GM18519 (cell line): ENCODE measurements around the gene SLC25A52.
"Not testable (repeated sequence)": the region's sequence is repeated elsewhere in the genome, so short reads cannot be mapped to it uniquely, and the experiment has no call there.

ENCODE experiments used
- ATAC-seq: cut with Tn5 transposase; IDR thresholded peaks from one replicate; pipeline ENCODE4 v1.9.1; 2021; ENCODE audit warnings: mild to moderate bottlenecking, moderate library complexity; ENCODE audit not compliant: unreplicated experiment, low FRiP score

Gene SLC25A52

DNA sequence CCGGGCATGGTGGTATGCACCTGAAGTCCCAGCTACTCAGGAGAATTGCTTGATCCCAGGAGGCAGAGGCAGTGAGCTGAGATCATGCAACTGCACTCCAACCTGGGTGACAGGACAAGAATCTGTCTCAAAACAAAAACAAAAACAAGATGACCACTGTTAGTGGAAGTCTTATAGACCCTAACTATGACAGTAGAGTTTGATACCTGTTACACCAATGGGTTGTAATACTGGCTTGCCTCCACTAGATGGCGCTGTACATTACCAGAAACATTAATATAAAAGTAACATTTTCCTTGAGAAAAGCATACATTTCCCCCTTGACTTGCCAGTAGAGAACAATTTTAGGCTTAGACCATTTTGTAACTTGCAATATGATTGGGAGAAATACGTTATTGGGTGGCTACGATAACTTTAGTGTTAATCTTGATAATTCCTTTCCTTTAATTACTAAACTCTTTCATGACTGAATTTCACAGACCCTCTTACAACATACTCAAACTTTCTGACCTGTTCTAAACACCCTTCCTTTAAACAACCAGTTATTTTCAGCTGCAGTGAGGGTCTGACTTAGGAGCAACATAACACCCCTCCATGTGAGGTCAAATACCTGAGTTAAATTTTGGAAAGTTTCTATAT lies 19.5 kb downstream of the SLC25A52 start:
- ATAC-seq = no peak

DNA sequence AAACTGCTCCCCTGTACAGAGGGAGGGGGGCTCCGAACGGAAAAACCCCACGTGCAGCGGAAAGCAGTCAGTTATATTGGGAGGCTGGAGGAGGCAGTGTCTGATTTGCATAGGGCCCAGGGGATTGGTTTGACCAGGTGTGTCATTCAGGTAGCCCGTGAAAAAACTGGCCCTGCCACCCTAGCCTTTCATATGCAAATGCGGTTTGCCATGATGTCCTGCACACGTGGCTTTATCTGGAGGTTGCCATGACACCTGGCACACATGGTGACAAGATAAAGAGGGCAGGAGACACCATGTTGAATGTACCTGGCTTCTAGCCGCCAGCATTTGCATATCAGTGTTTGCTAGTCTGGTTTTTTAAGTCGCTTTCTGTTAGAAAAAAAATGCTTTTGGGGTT lies 20.5 kb downstream of the SLC25A52 start:
- ATAC-seq = no peak

DNA sequence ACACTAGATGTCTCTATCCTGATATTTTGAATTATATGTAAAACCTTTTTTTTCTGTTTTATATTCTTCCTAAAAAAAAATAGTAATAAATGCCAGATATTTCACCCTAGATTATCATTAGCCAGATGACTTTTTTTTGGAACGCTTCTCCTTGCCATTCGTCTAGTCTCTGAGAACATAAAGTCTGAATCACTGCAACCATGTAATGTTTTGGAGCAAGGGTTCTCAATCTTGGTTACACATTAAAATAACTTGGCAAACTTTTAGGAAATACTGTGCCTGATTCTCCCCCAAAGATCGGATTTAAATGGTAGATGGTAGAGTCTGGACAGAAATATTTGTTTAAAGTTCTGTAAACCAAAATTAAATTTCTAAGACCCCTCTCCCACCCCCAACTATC lies 21.0 kb downstream of the SLC25A52 start:
- ATAC-seq = no peak

DNA sequence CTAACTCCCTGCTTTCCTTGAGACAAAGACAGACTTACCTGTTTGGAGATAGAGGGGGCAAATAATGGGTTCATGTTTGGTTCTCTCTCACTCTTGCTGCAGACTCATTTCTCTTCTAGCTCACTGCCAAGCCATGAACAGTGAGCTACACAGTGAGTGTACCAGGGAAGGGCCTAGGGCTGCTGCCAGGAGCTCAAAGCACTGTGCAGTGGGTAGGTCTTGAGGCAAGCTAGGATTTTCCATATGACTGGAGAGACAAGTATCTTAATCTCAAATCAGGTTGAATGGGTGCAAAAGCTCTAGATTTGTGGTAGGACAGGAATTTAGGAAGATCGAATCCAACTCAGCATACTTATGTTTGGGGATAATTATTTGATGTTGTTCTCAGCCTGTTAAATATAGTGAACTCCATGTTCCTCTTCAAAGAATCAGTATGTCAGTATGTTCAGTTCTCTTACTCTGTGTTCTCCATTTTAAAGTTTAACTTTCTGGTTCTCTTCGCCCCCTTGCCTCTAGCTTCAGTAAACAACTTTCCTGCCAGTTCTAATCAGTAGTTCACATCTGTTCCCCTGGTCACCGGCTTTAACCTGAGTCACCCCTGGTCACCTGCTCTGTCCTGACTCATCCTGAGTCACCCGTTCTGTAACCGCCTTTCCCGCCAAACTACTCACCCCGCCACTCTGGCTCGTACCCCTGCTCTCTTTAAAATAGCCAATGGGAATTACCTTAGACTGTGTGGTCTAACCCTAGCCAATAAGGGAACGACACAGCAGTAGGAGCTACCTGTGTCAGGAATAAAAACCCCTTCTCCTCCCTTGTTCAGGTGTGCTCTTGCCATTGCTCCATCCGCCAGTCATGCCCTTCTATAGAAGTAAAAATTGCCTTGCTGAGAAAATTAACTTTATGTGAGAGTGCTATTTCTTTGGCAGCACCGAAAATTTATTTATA lies 21.9 kb downstream of the SLC25A52 start:
- no peak for ATAC-seq

DNA sequence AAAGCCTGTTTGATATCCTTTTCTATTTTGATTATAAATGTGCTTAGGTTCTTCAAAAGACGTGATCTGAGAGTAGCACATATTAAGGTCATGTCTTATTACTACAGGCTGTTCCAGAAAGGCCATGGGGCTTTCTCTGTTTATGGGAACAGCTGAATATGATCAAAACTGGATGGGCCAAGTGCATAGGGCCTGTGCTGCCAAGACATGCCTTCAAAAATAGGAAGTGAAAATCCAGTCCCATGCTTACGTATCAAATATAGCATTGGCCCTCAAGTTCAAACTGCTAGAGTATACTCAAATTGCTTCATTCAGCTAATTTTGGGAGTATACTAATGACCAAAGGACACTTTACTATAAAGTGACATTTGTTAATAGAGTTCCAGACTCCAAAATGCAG lies 24.1 kb downstream of the SLC25A52 start:
- ATAC-seq = no peak

DNA sequence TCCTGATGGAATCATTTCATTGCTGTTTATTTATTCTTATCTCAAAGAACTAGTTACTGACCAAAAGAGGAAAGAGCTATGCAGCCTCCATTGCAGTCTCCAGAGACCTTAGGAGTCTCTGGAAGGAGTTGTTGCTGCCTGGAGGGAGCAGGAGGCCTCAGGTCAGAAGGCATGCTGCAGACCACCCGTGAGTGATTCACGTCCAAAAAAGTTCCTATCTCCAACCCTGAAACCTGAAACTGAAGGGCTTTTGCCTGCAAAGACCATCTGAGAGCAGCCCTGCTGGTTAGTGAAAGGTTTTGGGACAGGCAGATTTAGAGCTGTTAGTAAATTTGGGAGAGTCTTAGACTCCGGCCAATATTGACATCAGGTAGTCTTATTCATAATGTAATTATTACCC lies 29.1 kb downstream of the SLC25A52 start:
- no peak for ATAC-seq

DNA sequence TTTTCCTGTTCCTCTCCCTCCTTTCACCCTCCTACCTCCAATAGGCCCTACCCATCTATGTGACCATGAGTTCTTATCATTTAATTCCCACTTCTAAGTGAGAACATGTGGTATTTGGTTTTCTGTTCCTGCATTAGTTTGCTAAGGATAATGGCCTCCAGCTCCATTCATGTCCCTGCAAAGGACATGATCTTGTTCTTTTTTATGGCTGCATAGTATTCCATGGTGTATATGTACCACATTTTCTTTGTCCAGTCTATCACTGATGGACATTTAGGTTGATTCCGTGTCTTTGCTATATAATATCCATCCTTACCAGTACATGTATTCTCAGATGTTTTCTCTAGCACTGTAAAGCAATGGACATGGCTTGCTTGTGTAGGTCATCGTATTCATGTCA lies 31.5 kb downstream of the SLC25A52 start:
- not testable (repeated sequence) for ATAC-seq

DNA sequence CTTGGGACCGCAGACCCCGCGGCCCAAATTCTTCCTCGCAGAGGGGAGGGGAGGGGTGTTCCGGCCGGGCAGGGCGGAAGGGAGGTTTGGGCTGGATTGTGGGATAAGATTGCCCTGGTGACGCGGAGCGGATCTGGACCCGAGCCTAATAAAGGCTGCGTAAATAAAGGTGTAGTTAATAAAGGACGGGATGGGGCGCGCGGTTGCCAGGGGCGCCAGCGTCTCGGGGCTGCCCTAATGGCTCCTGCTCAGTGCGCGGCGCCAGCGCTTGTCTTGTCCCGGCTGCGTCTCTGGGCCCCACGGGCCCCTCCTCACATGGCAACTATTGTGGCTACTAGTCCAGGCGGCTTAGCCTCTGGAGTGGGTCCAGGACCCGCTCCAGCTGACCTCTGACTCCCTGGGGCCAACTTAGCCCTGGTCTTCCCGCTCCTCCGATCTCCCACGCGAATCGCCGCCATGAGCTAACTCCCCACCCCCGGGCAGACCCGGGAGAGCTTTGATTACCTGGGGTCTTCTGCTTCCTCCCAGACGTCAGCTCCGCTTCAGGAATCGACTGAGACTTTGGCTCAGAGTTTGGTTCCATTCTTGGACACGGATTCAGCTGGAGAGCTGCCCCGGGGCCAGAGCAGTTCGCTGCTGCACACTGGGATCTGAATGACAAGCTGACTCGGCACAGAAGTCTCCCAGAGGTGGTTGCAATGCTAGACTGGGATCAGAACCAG lies 36.5 kb downstream of the SLC25A52 start:
- ATAC-seq = no peak

DNA sequence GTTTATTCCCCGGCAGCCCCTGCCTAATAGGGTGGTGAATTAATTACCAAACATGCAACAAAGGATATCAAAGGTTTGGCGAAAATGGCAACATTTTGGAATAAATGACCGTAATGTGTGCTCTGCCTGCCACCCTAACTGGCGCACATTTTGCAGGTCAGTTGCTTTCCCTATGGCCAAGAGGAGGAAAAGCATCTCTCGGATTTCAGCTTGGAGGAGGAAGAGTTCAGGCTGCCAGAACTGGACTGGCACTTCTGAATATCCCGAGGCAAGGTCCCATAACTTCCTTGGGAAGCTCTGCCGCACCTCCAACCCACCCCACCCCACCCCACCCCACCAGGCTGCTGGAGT lies 37.1 kb downstream of the SLC25A52 start:
- ATAC-seq = no peak

DNA sequence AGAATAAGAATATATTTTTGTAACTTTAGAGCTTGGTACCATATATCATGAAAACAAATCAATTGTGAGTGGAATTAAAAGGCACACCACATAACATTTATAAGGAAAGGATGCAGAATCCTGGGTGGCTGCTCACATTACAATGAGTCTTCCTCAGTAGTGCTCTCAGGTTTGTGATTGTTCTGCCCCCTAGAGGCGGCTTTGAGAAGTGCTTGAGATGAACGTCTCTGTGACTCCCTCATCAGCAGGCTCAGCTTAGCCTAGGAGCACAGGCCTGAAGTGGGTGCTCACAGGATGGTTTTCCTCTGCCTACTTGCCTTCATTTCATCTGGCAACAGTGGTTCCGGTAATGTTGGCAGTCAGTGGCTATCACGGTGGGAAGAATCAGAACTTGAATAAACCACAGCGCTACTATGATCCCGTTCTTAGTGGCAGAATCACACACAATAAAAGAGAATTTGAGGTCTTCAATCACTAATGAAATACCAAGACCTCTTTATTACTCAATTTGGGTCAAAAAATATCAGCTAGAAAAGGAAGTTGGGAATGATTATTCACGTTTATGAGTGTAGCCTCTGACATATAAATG lies 38.2 kb downstream of the SLC25A52 start:
- ATAC-seq = peak; percentile 97

DNA sequence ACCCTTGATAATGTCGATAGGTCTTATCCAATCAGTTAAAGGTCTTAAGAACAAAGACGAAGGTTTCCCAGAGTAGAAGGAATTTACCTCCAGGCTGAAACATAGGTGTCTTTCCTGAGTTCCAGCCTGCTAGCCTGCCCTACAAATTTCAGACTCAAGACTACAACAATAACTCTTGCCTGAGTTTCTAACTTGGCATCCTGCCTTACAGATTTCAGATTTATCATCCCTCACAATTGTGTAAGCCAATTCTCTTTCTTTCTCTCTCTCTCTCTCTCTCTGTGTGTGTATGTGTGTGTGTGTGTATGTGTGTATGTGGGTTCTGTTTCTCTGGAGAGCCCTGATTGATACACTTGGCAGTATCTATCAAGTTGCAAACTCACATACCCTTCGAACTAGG lies 39.1 kb downstream of the SLC25A52 start:
- ATAC-seq = no peak

DNA sequence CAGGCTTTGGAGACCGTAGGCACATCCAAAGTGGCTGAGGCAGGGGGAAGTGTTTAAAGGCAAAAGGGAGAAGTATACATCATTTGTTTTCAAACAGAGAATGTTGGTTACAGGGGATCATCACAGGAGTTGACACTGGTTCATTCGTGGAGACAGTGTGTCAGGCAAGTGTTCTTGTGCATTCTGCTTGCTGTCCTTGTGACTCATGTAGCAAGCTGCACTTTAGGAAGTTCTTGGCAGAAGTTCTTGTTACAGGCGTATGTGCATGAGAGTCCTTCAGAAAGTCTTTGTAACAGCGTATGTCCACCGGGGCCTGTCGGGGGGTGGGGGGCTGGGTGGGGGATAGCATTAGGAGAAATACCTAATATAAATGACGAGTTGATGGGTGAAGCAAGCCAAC lies 39.8 kb downstream of the SLC25A52 start:
- no peak for ATAC-seq

DNA sequence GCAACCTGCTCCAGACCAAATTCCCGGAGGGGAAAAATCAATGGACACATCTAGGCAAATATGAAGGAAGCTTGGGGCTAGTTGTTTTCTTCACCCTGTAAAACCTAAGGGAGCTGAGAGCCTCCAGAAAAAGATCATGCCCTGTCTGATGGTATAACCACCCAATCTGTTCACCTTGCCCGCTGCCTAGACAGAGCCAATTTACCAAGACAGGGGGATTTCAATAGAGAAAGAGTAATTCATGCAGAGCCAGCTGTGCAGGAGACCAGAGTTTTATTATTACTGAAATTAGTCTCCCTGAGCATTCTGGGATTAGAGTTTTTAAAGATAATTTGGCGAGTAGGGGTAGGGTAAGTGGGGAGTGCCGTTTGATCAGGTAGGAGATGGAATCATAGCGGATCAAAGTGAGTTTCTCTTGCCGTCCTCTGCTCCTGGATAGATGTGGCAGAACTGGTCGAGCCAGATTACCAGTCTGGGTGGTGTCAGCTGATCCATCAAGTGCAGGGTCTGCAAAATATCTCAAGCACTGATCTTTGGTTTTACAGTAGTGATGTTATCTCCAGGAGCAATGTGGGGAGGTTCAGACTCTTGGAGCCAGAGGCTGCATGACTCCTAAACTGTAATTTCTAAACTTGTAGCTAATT lies 41.2 kb downstream of the SLC25A52 start:
- no peak for ATAC-seq

DNA sequence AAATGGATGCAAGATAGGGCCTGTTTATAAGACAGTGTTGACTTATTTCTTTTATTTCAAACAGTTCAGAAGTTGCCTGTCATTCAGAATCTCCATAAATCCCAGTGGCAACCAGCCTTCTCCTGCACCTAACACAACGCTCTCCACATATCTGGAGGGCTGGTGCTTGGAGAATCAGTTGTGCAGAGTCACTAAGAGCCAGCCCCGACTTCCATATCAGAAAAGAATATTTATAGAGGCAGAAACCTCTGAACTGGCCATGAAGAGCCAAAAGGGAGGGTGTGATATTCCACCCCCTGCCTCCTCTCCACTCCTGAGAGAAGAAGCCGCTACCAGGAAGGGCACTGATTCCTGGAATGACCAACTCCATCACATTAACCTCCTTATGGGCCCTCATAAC lies 42.3 kb downstream of the SLC25A52 start:
- no peak for ATAC-seq

DNA sequence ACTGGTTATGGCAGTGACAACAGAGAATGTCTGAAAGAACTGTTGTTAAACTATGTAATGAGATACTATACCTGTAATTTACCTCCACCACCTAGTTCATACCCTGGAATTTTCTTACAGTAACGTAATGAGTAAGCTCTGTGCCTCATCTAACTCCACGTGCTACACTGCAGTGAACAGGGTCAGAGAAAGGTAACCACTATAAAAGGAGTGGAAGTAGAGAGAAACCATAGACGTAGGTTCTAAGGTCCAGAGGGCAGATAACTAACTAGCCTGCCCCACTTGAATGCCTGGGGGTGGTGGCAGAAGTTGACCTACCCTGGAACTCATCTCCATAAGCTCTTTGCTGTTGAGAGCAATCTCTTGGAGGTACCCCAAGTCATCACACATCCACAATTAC lies 44.3 kb downstream of the SLC25A52 start:
- no peak for ATAC-seq

DNA sequence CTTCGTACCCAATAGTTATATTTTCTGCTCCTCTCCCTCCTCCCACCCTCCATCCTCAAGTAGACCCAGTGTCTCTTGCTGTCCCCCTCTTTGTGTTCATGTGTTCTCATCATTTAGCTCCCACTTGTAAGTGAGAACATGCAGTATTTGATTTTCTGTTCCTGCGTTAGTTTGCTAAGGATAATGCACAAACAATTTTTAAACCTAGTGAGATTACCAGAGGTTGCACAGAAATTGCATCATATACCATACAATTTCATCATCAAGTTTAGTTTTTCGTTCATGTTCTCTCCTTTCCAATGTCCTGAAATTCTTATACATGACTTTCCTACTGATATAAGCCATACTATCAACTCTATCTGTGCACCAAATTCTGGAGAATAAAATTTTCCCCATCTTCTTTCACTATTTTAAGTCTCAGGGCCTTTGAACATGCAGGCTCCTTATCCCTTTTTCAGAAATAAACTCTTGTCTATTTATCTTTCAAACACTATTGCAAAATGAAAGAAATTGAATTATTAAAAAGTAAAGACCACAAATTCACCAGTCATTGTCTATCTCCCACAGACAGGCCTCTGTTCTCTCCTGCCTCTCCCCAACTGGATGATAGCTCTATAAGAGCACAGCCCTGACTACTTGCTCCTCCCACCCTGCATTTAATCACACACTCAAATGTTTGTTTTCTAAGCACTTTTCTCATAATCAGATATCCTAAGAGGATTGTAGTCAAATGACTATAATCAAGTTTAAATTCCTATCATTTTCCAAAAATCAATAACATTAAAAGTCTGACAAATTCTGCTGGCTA lies 49.1 kb downstream of the SLC25A52 start:
- ATAC-seq = no peak

DNA sequence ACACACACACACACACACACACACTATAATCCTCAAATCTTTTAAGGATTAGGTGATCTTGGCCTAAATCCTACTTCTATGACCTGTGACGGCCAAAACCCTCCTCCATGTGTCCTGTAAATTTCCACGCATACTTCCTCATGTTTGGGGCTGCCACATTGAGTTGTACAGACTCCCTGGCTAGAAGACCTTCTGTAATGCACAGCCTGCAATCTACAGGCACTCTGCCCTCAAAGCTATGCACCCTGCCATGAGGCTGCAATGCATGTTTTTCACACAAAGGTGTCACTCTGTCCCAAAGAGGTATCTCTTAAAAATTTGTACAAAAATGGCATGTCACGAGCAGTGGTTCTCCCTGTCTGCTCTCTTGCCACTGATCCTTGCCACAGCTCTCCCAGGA lies 49.9 kb downstream of the SLC25A52 start:
- peak; percentile 83 for ATAC-seq
